B cell (primary cell): ENCODE data around the gene RNF19B.

Experiments used
- CTCF ChIP-seq: fragments of 200-600 bp; IDR thresholded peaks from one replicate; pipeline ENCODE4 v1.8.0; 2022; ENCODE audit warnings: antibody characterized with exemption, mild to moderate bottlenecking
- EZH2 ChIP-seq: IDR thresholded peaks from 2 replicates; pipeline ENCODE4 v1.6.1; 2012; ENCODE audit warnings: borderline replicate concordance, low read depth, mild to moderate bottlenecking, moderate library complexity, low read length; ENCODE audit not compliant: insufficient read depth, poor library complexity, severe bottlenecking

- TF ChIP-seq CTCF: no peak
- no peak for TF ChIP-seq EZH2
These were observed 32.8 kb upstream of the RNF19B start for GRCh38 chr1:32997381-32997891.
